UCSD-AML1 (cell line): ENCODE results near the gene TNS3.
"Not testable (repeated sequence)": the region's sequence is repeated elsewhere in the genome, so short reads cannot be mapped to it uniquely, and the experiment has no call there.

Experiments used
- DNase-seq: peaks from one replicate; lab custom pipeline; 2025; ENCODE audit not compliant: unreplicated experiment; lab: John Stamatoyannopoulos, UW

The TNS3 gene

DNA sequence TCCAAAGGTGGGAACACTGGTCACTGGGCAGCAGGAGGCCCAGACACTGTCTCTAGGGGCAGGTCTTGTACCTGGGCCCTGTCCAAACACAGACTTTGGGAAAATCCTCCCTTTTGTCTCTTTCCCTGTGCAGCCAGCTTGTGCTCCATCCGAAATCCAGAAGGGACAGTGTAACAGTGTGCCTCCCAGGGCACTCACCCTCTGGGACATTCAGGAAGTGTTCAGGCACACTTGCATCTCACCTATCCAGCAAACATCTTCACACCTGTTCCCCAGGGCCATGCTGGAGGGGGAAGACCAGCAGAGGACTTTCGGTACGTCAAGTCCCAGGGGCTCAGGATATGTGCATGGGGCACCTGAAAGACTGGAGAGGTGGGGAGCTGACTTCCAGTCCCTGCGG, 38.9 kb downstream of the TNS3 start:
- no peak for DNase-seq

DNA sequence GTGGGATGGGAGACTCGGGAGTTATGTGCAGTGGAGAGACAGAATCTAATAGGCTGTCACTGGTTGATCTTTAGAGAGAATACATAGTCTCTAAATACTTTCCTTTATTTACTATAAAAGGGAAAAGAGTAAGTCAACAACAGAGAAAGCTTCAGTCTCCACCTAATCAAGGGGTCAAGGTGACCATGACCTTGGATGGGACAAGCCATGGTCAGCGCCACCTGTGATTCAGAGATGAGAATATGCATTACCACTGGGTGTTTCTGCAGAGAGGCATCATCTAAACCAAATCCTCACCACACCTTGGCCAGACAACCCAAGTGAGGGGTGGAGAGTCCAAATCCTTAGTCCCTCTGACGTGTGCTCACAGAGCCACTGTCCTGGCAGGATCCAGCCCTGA, 39.9 kb downstream of the TNS3 start:
- DNase-seq, result no peak

DNA sequence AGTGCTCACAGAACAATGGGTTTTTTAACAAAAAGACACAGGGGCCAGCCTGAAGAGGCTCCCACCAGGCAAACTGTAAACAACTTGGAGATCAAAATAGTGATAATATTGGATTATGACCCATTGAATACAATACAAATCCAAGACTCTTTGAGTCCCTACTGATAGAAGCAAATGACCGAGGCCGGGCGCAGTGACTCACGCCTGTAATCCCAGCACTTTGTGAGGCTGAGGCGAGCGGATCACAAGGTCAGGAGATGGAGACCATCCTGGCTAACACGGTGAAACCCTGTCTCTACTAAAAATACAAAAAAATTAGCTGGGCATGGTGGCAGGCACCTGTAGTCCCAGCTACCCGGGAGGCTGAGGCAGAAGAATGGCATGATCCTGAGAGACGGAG, 40.4 kb downstream of the TNS3 start:
- not testable (repeated sequence) for DNase-seq

DNA sequence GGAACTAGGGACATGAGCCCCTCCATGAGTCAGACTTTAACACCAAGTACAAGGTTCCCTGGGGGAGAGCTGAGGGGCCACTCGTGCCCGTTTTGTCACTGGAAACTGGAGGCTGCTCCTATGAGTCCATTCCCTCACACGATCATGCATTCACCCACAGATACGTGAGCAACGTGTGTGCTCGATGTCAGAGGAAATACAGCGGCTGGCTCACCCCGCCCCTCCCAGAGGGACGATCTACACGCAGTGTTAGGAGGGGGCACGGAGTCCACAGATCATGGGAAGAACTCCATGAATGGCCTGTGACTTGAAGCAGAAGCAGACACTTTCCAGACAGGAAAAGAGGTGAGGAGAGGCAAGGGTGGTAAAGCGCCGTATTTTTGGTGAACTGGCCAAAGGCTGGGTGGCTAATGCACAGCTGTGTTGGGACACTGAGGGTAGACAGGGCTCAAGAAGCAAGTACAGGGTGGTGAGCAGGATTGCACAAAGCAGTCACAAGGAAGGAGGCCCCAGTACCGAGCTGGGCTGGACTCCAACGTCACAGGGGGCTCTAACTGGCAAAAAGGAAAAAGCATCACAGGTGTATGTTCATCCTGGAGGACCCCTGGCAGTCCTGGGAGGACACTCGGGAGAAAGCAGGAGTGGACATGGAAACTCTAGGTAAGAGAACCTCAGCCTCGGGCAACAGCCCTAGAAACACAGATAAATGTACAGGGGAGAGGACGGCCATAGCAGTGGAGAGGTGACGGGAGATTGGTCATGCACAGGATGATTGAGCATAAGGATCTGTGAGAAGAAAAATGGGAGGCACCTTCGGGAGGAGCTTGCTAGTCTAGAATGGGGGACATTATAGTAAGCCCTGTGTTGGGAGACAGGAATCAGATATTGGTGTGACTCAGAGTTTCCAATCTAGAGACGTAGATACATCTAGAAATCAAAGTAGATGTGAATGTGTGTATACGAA, 41.2 kb downstream of the TNS3 start:
- DNase-seq, result no peak

DNA sequence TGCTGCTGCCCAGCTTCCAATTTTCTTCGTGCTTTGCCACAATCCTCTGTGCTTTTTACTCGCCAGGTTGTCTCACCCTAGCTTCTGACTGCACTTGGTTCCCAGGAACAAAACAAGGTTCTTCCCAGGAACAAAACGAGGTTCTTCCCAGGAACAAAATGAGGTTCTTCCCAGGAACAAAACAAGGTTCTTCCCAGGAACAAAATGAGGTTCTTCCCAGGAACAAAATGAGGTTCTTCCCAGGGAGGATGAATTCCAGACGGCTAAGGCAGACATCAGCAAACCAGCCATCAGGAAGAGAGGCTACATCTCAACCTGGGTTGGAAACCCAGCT, 41.9 kb downstream of the TNS3 start:
- no peak for DNase-seq

DNA sequence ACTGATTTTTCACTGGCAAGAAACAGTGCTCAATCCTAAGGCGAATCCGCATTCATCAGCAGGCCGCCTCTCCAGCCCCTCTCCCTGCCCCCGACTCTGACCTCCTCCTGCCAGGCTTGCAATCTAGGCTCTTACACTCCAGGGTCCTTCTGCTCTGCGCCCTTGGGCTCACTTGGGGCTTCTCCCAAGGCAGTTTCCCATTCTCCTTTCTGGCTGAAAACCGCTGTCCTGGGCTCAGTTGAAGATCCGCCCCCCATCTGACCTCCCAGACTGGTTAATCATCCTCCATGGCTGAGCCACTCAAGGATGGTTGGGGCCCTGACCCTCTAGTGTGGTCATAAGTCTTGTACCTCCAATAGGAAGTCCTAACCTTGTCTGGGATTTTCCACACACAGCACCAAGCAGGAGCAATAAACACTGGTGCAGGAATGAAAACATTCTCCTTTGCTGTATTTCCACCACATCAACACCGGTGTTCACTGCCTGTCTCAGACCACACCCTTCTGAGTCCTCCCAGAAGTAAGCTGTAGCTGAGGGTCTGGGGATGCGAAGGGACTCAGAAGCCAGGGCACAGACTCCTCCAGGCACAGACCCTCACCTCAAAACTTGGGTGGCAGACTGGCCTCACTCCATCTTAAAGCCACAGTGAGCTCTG, 42.4 kb downstream of the TNS3 start:
- DNase-seq, result no peak

DNA sequence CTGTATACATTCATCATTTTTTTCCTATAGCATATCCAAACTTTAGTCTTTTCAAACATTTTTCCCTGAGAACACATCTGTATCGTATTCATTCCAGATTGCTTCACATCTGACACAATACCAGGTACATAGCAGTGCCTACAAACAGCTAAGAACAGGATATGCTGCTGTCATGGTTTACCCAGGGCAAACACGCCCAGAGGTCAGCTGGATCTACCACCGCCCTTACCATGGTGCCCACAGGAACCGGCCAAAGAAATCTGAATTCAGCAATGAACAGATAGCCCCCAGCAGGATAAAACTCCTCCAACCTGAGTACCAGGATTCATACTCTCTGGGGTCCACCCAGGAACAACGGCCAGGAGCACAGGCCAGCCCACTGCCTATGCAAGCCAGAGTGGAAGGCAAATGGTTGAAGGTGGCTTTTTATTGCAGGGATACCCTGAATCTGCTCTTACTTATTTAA, 43.0 kb downstream of the TNS3 start:
- no peak for DNase-seq

DNA sequence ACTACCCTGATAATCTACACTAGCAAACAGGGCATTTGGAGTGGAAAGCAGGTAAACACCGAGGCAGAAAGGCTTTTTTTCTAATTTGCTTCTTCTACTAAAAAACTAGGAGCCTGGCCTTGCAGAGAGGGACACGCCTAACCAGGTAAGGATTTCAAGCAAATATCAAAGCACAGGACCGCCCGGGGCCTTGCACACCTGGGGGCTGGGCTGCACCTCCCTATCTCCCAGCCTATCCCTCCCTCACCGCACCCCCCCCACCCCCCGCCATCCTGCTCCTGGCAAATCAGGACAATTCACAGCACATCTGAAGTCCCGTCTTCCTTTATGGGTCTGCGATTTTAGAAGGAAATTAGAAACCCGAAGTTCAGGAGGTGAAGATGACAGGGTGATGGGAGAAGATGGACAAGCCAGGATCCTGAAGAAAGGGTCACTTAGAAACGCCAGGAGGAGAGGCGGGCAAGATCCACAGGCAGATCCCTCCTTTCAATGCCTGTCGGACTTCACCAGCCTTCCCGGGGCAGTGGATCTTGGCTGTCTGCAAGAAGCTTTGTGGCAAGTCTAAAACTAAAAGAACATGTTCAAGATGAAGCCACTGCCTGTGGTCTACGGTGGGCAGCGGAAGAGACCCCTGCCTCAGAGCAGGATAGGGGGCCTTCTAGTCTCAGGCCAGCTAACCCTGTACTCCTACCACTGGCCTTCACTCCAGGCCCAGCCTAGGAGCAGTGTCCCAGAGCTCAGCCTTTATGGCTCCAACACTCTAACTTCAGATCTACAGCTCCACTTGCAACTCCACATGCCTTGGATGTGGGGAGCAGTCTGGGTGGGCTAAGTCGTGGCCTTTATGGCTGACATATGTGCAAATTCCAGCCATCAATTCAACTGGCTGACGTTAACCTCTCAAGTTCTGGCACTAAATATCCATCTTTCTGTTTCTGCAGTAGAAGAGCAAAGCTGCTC, 43.9 kb downstream of the TNS3 start:
- DNase-seq, result no peak

DNA sequence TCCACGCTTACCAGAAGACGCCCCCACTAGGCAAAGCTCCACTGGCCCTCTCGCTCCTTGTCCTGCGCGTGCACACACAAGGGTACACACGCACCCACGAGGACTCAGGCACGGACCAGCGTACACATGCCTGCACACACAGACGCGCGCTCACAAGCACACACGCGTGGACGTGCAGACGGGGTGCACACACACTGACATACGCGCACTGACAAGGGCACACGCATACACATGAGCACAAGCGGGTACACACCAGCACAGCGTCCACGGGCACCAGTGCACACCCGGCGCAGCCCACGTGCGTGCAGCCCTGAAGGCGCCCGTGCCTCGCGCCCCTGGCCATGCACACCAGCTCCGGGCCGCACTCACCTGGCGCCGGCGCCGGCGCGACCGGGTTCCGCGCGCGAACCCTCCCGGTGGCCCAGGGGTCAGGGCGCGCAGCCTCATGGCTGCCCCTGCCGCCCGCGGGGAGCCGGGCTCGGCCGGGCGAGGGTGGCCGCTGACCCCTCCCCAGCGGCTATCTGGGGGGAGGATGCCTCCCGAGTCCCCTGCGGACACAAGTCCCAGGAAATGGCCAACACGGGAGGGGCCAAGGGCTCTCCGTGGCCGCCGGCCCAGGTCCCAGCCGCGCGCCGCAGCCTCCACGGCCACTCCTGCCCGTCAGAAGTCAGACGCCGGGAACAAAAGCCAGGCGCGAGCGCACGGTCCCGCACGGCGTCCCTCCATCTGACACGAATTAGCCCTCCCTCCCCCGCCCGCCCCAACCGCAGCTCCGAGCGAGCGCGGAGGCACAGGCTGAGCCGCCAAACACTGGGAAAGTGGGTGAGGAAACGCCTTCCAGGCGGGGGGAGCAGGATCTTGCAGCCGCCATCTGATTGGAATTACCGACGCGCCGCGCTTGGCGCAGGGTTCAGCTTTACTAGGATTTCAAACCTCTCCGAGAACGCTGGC, 45.0 kb downstream of the TNS3 start:
- DNase-seq, result no peak

DNA sequence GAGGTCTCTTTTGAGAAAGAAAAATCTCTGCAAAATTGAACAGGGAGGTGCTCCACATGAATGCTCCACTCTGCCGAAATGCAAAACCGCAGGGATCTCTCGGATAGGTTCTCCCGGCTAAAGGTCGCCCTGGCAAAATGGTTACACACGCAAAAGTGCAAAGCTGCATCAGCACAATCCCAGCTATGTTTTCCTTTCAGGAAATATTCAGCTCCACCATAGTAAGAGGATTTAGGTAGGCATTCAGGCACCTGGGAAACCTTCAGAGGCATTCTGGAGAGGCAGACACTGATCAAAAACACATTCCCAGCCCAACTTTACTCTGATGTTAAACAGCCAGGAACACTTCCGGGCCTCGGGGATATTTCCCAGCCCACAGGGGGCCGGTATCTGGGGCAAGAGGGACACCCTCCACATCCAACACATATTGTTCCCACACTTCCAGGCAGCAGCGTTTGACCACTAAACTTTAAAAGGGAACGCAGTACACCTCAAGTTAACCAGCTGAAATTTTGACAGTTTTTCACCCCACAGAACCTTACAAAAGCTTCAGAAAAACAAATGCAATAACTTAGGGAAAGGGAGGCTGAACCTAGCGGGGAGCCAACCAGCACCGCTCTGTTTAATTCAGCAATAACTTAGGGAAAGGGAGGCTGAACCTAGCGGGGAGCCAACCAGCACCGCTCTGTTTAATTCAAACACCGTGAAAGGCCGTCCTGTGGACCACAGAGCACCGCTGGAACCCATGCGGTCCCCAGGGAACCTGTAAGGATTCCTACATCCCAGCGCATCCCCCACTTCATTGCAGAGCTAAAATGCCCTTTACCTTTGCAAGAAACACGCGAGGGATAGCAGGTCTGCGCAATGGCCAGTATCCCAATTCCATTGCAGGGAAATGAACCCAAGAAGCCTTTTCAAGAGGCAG, 45.9 kb downstream of the TNS3 start:
- no peak for DNase-seq

DNA sequence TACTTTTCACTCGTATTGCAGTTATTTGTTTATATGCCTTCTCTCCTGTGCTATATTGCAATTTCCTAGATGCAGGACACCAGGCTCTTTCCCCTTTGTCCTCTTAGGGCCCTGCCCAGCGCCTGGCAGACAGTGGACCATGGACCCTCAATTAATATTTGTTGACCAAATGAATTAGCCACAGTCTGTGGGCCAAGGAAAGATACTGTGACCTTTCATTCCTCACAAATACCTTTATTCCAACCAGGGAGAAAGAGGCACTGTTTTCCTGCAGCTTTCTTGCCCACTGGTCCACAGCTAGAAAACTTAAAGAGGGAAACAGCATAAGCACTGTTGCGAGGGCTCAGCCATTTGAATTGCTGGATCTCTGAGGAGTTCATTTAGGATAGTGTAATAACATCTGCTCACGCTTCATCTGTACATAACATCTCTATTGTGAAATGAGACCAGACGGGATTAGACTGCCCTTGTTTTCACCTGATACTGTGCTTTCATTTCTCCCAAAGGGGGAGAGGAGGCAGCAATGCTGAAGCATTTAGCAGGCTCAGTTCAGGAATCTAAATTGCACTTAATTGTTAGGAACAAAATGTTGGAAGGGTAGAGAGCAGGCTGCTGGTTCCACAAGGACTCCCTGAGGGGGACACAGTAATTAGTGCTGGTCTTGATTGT, 46.7 kb downstream of the TNS3 start:
- no peak for DNase-seq

DNA sequence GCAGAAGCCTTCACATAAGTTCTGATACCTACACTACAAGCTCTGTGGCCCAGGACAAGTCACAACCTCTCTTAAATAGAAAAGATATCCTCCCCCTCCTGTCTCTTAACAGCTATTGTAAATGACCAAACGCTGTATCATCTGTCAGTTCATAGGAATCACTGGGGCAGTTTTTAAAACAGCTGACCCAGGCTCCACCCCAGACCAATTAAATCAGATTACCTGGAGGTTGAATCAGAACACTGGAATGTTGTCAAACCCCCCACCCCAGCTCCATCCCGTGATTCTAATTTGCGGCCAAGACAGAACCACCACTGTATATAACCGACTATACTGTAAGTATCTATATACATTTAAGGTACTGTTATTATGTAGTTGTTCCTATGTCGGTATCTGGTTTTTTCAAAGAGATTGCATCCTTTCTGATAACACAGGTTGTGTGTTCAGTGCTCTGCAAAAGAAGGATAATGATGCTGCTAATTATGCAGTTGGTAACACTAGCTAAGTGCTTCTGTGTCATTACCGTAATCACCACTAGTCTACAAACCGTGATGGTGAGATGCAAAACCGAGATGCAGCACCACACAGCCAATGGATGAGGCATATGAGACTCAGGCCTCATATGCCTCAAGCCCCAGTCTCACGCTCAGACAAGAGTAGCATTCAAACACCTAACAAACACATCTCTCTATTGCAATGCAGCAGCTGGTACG, 47.4 kb downstream of the TNS3 start:
- no peak for DNase-seq

DNA sequence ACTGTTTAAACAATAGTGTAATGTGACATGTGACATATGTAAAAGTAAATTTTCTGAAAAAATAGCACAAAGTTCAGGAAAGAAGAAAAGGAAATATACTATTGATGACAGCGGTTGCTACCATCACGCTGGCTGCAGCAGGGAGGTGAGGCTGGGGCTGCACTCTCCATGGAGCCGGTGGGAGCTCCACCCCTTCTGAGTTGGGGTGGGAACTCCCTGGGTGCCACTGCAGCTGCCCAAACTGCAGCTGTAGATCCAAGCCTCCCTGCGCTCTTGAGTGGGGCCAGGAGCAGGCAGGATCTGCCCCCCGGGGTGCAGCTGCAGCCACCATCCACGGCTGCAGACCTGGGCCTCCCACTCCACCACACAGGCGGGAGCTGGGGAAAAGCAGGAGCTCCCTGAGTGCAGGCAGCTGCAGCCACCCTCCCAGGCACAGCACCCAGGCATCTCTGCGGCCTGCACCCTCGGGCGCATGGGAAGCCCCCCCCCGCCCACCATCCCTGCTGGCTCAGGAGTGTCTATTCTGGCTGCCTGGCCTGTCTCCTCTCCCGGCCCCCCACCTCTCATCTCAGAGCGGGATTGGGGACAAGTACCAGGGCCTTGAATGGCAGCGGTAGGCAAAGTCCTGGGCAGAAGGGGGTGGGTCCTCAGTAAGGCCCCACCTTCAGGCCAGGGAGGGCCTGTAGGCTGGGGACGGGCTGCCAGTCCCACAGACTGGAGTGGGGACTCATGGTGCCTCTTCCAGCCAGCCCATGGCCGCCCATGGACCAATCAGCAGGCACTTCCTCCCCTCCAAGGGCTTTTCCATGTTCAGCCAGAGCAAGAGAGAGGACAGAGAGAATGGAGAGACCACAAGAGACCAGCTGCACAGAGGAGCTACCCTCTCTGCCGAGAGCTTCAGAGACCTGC, 50.1 kb downstream of the TNS3 start:
- DNase-seq, result no peak

DNA sequence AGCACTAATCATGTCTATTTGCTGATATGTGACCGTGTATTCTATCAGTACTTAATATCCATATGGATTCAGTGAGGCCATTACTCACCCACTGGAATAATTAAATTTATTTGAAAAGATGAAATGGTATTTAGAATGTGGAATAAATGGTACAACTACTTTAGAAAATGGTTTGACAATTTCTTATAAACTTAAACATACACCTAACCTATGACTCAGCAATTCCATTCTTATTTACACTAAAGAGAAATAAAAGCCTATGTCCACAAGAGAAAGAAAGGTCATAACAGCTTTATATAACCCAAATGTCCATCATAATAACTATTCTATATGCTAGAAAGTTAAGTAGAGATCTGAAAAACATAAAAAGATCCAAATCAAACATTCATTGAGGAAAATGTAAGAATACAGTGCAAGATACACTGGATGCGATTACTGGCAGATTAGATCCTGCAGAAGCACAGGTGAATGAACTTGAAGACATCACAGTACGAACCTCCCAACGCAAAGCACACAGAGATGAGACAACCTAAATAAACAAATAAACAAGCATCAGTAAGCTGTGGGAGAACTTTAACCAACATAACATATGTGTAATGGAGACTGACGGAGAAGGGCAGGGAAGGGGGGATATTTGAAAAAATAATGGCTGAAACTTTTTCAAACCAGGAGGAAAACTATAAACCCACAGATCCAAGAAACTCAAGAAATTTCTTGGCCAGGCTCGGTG, 51.9 kb downstream of the TNS3 start:
- DNase-seq, result no peak

DNA sequence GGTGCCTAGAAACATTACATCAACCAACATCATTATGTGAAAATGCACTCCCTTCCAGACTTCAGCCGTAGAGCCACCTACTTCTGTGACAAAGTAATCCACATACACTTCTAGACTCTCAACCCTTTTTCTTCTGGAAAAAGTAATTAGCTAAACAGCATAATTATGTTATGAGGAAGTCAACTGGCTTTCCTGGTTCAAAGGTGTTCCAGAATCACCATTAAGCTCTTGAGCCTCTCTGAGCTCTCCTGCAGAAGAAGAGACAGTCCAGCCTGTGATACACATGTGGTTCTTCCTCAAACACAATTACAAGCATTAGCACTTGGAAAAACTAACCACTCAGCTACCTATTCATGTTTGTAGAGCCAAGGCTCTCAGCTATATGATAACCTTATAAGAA, 52.5 kb downstream of the TNS3 start:
- no peak for DNase-seq

DNA sequence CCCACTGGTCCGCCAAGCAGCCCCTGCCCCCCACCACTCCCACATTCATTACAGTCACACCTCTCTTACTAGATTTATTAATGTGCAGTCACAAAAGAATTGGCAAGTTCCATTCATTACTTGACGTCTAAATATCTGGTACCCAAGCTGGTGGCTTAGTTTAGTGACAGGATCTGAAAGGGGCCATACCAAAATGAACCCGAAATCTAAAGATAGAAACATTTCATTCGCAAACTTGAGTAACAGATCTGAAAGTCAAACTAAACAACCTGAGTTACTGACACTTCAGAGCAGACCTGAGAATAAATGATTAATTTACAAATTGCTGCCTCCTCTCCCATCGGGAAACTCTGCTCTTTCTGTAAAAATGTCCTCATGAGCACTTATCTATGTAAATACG, 53.4 kb downstream of the TNS3 start:
- DNase-seq, result no peak
